GM23338 (cell line): ENCODE data around the gene SPG7.

Source experiments
- CREB1 ChIP-seq: fragments of 250-450 bp; sonication (Bioruptor Pico); IDR thresholded peaks from 2 replicates; pipeline ENCODE4 v1.5.0; 2020; ENCODE audit warnings: low read depth, mild to moderate bottlenecking, moderate library complexity
- CTCF ChIP-seq, 2 experiments: fragments of 200-600 bp in 1 of 2; sonication (generic) in 1 of 2; conservative IDR thresholded peaks; 2 replicates each; pipeline versions ENCODE4 v1.5.1 to v1.6.1; 2016 to 2017; ENCODE audit warnings: antibody characterized with exemption in 2 of 2, low read depth in 2 of 2, mild to moderate bottlenecking in 2 of 2, moderate library complexity in 1 of 2
- EZH2 ChIP-seq: fragments of 200-600 bp; sonication (generic); IDR thresholded peaks from one replicate; pipeline ENCODE4 v1.8.0; 2017; ENCODE audit warnings: antibody characterized with exemption, mild to moderate bottlenecking, low read depth; ENCODE audit not compliant: unreplicated experiment
- JUNB ChIP-seq: IDR thresholded peaks from one replicate; pipeline ENCODE4 v1.6.1; 2016; ENCODE audit warnings: antibody characterized with exemption; ENCODE audit not compliant: unreplicated experiment
- POLR2AphosphoS5 ChIP-seq: IDR thresholded peaks from 2 replicates; pipeline ENCODE4 v1.6.1; 2016; ENCODE audit warnings: antibody characterized with exemption, low read depth
- REST ChIP-seq: IDR thresholded peaks from one replicate; pipeline ENCODE4 v1.6.1; 2018; ENCODE audit warnings: antibody characterized with exemption; ENCODE audit not compliant: unreplicated experiment
- ZNF331 ChIP-seq: fragments of 250-450 bp; sonication (Bioruptor Pico); IDR thresholded peaks from 2 replicates; pipeline ENCODE4 v1.5.0; 2020; ENCODE audit warnings: low read depth, mild to moderate bottlenecking, moderate library complexity
- TF ChIP-seq, protein P1 (sequence below): IDR thresholded peaks from 2 replicates; pipeline ENCODE4 v1.6.1; 2016; ENCODE audit warnings: antibody characterized with exemption

GRCh38 chr16:89584768-89585549, 76.8 kb downstream of the SPG7 start:
- no peak for TF ChIP-seq CTCF (conservative IDR thresholded peaks at IDR 0.05; ENCODE audit: low read depth in 2 of 2)
- TF ChIP-seq REST, result no peak
- TF ChIP-seq POLR2AphosphoS5, result no peak
- TF ChIP-seq, protein P1, sequence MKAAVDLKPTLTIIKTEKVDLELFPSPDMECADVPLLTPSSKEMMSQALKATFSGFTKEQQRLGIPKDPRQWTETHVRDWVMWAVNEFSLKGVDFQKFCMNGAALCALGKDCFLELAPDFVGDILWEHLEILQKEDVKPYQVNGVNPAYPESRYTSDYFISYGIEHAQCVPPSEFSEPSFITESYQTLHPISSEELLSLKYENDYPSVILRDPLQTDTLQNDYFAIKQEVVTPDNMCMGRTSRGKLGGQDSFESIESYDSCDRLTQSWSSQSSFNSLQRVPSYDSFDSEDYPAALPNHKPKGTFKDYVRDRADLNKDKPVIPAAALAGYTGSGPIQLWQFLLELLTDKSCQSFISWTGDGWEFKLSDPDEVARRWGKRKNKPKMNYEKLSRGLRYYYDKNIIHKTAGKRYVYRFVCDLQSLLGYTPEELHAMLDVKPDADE, result no peak
- TF ChIP-seq EZH2, result no peak
- no peak for TF ChIP-seq ZNF331
- no peak for TF ChIP-seq CREB1
- no peak for TF ChIP-seq JUNB
